ENCODE data around the gene KLHDC8B.

The KLHDC8B gene

GRCh38 chr3:49163609-49164008 lies 7.8 kb upstream of the KLHDC8B start:
- in situ Hi-C loops (cut with HindIII; ENCODE audit: low sequenced_read_pairs): no loop called here
- DNase-seq (ENCODE audit: low read depth, low spot score): no peak
- no peak for TF ChIP-seq CTCF (IDR thresholded peaks at IDR 0.05; ENCODE audit: low read depth, low read length)

DNA sequence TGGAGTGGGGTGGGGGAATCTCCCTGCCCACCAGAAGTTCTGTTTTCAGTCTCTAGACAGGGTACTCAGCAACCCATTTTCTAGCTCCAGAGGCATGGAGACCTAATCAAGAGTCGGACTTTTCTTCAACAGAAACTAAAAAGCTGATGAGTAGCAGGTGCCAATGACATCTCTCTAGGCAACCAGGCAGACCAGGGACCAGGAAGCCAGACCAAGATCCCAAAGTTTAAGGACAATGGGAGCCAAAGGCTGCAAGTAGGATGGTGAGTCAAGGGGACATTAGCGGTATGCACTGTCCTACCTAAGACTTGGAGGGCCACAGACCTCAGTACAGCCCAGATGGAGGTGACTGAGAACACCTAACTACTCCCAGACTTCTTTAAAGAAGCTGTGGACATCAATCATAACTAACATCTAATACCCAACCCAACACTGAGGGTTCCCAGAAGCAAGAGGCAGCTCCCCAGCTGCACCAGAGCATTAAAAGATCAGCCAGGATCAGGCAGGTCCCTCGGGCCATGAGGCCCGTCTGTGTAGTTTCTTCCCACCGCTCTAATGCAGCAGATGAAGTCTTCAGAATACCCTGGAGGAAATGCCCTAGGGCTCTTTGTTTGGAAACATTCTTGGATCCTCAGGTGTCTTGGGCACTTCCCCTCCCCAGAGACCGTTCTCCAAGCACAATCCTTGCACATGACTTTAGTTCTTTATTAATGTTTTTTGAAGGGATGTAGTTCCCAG lies 6.2 kb upstream of the KLHDC8B start:
- no peak for DNase-seq (ENCODE audit: low read depth, low spot score)
- peak overlapping the region; percentile 92 for H3K4me3 ChIP-seq (ENCODE audit: low read depth, low read length)
- in situ Hi-C loops (cut with HindIII; ENCODE audit: low sequenced_read_pairs): no loop called here
- TF ChIP-seq CTCF (IDR thresholded peaks at IDR 0.05; ENCODE audit: low read depth, low read length): no peak

More at GRCh38 chr3:49163609-49164008, 7.8 kb upstream of the KLHDC8B start:
- H3K4me3 ChIP-seq (ENCODE audit: low read depth, low read length): no peak overlapping the region

- TF ChIP-seq CTCF (IDR thresholded peaks at IDR 0.05; ENCODE audit: low read depth, low read length): no peak
- DNase-seq (ENCODE audit: low read depth, low spot score): peak; percentile 59
- peak within 1 kb of the TSS; percentile 92 for H3K4me3 ChIP-seq (ENCODE audit: low read depth, low read length)
- in situ Hi-C loops (cut with HindIII; ENCODE audit: low sequenced_read_pairs): no loop called here
These were observed 5.3 kb upstream of the KLHDC8B start, which contains the start of gene CCDC71 for GRCh38 chr3:49165771-49166751. Gene CCDC71, minus strand, starts transcription at chr3:49166331. Its CDS starts 2,123 bp downstream, at chr3:49164208.

GRCh38 chr3:49166752-49167556 lies 4.4 kb upstream of the KLHDC8B start:
- peak overlapping the region; percentile 92 for H3K4me3 ChIP-seq (ENCODE audit: low read depth, low read length)

GRCh38 chr3:49170744-49171118 lies 667 bp upstream of the KLHDC8B start:
- no peak for DNase-seq (ENCODE audit: low read depth, low spot score)
- in situ Hi-C loops (cut with HindIII; ENCODE audit: low sequenced_read_pairs): no loop called here
- H3K4me3 ChIP-seq (ENCODE audit: low read depth, low read length): peak overlapping the region; percentile 75
- no peak for TF ChIP-seq CTCF (IDR thresholded peaks at IDR 0.05; ENCODE audit: low read depth, low read length)

More at GRCh38 chr3:49166752-49167556, 4.4 kb upstream of the KLHDC8B start:
- in situ Hi-C loops (cut with HindIII; ENCODE audit: low sequenced_read_pairs): no loop called here
- no peak for DNase-seq (ENCODE audit: low read depth, low spot score)
- TF ChIP-seq CTCF (IDR thresholded peaks at IDR 0.05; ENCODE audit: low read depth, low read length): no peak
